HepG2 (cell line): ENCODE data around the gene FBXO7. TPM values are rescaled to one million over a fixed set of nuclear protein-coding genes. Genes with fewer than 3 reads are reported as not detected.

Experiments
- HNRNPLL ChIP-seq: fragments of 200-400 bp; formaldehyde crosslinking; IDR thresholded peaks from 2 replicates; pipeline ENCODE4 v1.6.1; 2017; ENCODE audit warnings: mild to moderate bottlenecking, low read depth, low read length; ENCODE audit not compliant: poor library complexity, severe bottlenecking
- IRF2 ChIP-seq: IDR thresholded peaks from 2 replicates; pipeline ENCODE4 v1.6.1; 2018; ENCODE audit warnings: missing genetic modification reagents, missing compliant biosample characterization
- KLF13 ChIP-seq: sonication (generic); formaldehyde crosslinking; IDR thresholded peaks from 2 replicates; pipeline ENCODE4 v1.4.0; 2020; ENCODE audit warnings: mild to moderate bottlenecking, missing genetic modification reagents
- MTF2 ChIP-seq: sonication (generic); formaldehyde crosslinking; IDR thresholded peaks from 2 replicates; pipeline ENCODE4 v1.5.0; 2020; ENCODE audit warnings: missing genetic modification reagents, borderline replicate concordance
- RAD21 ChIP-seq: fragments of 450-650 bp; formaldehyde crosslinking; IDR thresholded peaks from 2 replicates; pipeline ENCODE4 v1.5.0; 2020; ENCODE audit warnings: mild to moderate bottlenecking
- REL ChIP-seq: sonication (generic); formaldehyde crosslinking; conservative IDR thresholded peaks from 2 replicates; pipeline ENCODE4 v1.8.0; 2022; ENCODE audit warnings: mild to moderate bottlenecking, missing genetic modification reagents, moderate library complexity
- ZBTB7B ChIP-seq: sonication (generic); formaldehyde crosslinking; IDR thresholded peaks from 2 replicates; pipeline ENCODE4 v1.4.0; 2020; ENCODE audit warnings: missing genetic modification reagents
- ZNF256 ChIP-seq: sonication (generic); formaldehyde crosslinking; conservative IDR thresholded peaks from 2 replicates; pipeline ENCODE4 v1.4.0; 2020; ENCODE audit warnings: missing genetic modification reagents
- ZNF510 ChIP-seq: sonication (generic); formaldehyde crosslinking; IDR thresholded peaks from 2 replicates; pipeline ENCODE4 v1.4.0; 2020; ENCODE audit warnings: low read depth, mild to moderate bottlenecking, missing genetic modification reagents
- ZSCAN25 ChIP-seq: sonication (generic); formaldehyde crosslinking; IDR thresholded peaks from 2 replicates; pipeline ENCODE4 v1.8.0; 2022; ENCODE audit warnings: mild to moderate bottlenecking, missing genetic modification reagents
- polyA plus RNA-seq, 8 experiments: library from polyadenylated mRNA; depleted of rRNA in 3 of 8; stranded (reverse) in 7 of 8; unstranded in 1 of 8; fragments of >200 nt; fragmentation: Illumina TruSeq in 4 of 8; extraction: Trizol in 4 of 8; gene quantifications; 2 replicates each; pipeline versions ENCODE4 v1.2.1 to v1.2.3, GENCODE V29; 2011 to 2016; ENCODE audit warnings: low read depth in 4 of 8, missing spikeins in 1 of 8, mixed read lengths in 1 of 8; ENCODE audit not compliant: insufficient read depth in 1 of 8
- total RNA-seq, 5 experiments: library from RNA; depleted of rRNA; stranded (reverse); fragments of >200 nt; fragmentation: Illumina TruSeq; extraction: Trizol; gene quantifications; 2 replicates each; pipeline ENCODE4 v1.2.3, GENCODE V29; 2016; ENCODE audit warnings: low read depth in 1 of 5
- TF ChIP-seq, protein P1 (sequence below): sonication (generic); formaldehyde crosslinking; IDR thresholded peaks from 2 replicates; pipeline ENCODE4; 2020; ENCODE audit warnings: missing genetic modification reagents, mild to moderate bottlenecking, borderline replicate concordance
- TF ChIP-seq, protein P2 (sequence below): sonication (generic); formaldehyde crosslinking; IDR thresholded peaks from 2 replicates; pipeline ENCODE4 v1.4.0; 2020; ENCODE audit warnings: missing genetic modification reagents, borderline replicate concordance
- TF ChIP-seq, protein P3 (sequence below): sonication (generic); formaldehyde crosslinking; conservative IDR thresholded peaks from 2 replicates; pipeline ENCODE4 v1.4.0; 2020; ENCODE audit warnings: missing genetic modification reagents
- TF ChIP-seq, protein P4 (sequence below): sonication (generic); formaldehyde crosslinking; conservative IDR thresholded peaks from 2 replicates; pipeline ENCODE4 v1.4.0; 2020; ENCODE audit warnings: missing genetic modification reagents
- TF ChIP-seq, protein P5 (sequence below): sonication (generic); formaldehyde crosslinking; IDR thresholded peaks from 2 replicates; pipeline ENCODE4 v1.8.0; 2022; ENCODE audit warnings: missing genetic modification reagents, low read depth, mild to moderate bottlenecking, borderline replicate concordance

Gene FBXO7
- total and polyA plus RNA-seq, 2 of the 13 experiments (the other 11 are each of a cell fraction or from before 2014, with no cell fraction given), result 105 to 172 TPM

DNA sequence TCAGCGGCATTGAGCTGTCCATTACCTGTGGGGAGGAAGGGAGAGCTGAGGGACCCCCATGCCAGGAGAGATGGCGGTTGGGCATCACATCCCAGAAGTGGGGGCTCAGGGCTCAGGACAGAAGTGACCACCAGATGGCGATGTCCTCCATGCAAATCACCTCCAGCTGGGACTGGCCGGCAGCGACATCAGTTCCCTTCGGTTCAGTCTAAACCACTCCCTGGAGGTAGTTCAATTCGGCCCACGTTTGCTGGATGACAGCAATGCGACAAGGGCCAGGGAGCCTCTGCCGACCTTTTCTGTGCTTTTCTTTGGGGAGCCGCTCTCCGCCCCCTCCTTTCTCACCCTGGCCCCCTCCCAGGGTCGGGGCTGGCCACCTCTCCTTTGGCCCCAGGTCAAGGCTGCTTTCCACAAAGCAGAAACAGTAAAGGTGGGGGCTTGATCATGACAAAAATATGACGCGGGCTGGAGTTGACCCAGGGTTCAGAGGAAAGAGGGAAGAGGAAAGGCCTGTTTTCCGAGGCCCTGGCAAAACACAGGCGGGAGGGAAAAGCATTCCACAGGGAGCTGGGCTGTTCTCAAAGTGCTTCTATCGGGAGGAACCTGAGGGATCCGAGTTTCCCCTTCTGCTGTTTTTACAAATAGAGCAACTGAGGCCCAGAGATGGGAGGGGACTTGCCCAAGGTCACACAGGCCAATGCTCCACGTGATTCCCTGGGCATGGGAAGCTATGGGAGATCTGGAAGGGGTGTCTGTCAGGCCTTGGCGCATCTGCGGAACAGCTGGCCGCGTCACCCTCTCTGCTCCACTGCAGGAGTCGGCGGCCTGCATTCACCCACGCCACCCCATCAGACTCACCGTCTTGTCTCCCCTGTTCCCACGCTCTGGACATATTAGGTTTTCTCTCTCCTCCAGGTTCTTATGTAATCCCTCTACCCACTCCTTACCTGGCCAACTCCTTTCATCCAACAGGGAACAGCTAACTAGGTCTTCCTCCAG, 54.7 kb downstream of the FBXO7 start (continued):
- TF ChIP-seq, protein P1, sequence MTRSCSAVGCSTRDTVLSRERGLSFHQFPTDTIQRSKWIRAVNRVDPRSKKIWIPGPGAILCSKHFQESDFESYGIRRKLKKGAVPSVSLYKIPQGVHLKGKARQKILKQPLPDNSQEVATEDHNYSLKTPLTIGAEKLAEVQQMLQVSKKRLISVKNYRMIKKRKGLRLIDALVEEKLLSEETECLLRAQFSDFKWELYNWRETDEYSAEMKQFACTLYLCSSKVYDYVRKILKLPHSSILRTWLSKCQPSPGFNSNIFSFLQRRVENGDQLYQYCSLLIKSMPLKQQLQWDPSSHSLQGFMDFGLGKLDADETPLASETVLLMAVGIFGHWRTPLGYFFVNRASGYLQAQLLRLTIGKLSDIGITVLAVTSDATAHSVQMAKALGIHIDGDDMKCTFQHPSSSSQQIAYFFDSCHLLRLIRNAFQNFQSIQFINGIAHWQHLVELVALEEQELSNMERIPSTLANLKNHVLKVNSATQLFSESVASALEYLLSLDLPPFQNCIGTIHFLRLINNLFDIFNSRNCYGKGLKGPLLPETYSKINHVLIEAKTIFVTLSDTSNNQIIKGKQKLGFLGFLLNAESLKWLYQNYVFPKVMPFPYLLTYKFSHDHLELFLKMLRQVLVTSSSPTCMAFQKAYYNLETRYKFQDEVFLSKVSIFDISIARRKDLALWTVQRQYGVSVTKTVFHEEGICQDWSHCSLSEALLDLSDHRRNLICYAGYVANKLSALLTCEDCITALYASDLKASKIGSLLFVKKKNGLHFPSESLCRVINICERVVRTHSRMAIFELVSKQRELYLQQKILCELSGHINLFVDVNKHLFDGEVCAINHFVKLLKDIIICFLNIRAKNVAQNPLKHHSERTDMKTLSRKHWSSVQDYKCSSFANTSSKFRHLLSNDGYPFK (CRISPR knock-in tag), result no peak; the same call in 1 of the 2 replicates
- TF ChIP-seq ZBTB7B (CRISPR knock-in tag) (peak; percentile 61), ZNF510 (no peak), MTF2 (CRISPR knock-in tag) (no peak), REL (CRISPR knock-in tag) (no peak), IRF2 (CRISPR knock-in tag) (no peak), KLF13 (CRISPR knock-in tag) (no peak), RAD21 (CRISPR knock-in tag) (peak; percentile 97), ZSCAN25 (0 out of 2 replicates have a peak, but pooled peaks have one; percentile 30), HNRNPLL (no peak), ZNF256 (CRISPR knock-in tag) (no peak)
- TF ChIP-seq, protein P2, sequence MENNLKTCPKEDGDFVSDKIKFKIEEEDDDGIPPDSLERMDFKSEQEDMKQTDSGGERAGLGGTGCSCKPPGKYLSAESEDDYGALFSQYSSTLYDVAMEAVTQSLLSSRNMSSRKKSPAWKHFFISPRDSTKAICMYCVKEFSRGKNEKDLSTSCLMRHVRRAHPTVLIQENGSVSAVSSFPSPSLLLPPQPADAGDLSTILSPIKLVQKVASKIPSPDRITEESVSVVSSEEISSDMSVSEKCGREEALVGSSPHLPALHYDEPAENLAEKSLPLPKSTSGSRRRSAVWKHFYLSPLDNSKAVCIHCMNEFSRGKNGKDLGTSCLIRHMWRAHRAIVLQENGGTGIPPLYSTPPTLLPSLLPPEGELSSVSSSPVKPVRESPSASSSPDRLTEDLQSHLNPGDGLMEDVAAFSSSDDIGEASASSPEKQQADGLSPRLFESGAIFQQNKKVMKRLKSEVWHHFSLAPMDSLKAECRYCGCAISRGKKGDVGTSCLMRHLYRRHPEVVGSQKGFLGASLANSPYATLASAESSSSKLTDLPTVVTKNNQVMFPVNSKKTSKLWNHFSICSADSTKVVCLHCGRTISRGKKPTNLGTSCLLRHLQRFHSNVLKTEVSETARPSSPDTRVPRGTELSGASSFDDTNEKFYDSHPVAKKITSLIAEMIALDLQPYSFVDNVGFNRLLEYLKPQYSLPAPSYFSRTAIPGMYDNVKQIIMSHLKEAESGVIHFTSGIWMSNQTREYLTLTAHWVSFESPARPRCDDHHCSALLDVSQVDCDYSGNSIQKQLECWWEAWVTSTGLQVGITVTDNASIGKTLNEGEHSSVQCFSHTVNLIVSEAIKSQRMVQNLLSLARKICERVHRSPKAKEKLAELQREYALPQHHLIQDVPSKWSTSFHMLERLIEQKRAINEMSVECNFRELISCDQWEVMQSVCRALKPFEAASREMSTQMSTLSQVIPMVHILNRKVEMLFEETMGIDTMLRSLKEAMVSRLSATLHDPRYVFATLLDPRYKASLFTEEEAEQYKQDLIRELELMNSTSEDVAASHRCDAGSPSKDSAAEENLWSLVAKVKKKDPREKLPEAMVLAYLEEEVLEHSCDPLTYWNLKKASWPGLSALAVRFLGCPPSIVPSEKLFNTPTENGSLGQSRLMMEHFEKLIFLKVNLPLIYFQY (CRISPR knock-in tag), result 0 out of 2 replicates have a peak, but pooled peaks have one; percentile 29
- TF ChIP-seq, protein P3, sequence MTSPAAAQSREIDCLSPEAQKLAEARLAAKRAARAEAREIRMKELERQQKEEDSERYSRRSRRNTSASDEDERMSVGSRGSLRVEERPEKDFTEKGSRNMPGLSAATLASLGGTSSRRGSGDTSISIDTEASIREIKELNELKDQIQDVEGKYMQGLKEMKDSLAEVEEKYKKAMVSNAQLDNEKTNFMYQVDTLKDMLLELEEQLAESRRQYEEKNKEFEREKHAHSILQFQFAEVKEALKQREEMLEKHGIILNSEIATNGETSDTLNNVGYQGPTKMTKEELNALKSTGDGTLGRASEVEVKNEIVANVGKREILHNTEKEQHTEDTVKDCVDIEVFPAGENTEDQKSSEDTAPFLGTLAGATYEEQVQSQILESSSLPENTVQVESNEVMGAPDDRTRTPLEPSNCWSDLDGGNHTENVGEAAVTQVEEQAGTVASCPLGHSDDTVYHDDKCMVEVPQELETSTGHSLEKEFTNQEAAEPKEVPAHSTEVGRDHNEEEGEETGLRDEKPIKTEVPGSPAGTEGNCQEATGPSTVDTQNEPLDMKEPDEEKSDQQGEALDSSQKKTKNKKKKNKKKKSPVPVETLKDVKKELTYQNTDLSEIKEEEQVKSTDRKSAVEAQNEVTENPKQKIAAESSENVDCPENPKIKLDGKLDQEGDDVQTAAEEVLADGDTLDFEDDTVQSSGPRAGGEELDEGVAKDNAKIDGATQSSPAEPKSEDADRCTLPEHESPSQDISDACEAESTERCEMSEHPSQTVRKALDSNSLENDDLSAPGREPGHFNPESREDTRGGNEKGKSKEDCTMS (CRISPR knock-in tag), result no peak
- TF ChIP-seq, protein P4, sequence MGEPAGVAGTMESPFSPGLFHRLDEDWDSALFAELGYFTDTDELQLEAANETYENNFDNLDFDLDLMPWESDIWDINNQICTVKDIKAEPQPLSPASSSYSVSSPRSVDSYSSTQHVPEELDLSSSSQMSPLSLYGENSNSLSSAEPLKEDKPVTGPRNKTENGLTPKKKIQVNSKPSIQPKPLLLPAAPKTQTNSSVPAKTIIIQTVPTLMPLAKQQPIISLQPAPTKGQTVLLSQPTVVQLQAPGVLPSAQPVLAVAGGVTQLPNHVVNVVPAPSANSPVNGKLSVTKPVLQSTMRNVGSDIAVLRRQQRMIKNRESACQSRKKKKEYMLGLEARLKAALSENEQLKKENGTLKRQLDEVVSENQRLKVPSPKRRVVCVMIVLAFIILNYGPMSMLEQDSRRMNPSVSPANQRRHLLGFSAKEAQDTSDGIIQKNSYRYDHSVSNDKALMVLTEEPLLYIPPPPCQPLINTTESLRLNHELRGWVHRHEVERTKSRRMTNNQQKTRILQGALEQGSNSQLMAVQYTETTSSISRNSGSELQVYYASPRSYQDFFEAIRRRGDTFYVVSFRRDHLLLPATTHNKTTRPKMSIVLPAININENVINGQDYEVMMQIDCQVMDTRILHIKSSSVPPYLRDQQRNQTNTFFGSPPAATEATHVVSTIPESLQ (CRISPR knock-in tag), result no peak
- TF ChIP-seq, protein P5, sequence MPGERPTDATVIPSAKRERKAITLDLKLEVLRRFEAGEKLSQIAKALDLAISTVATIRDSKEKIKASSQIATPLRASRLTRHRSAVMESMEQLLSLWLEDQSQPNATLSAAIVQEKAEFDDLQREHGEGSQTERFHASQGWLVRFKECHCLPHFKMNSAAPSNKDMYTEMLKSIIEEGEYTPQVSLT (CRISPR knock-in tag), result no peak
